SK-N-SH (cell line): ENCODE measurements around the gene KIF19.

Source experiments
- CTCF ChIP-seq: fragments of 200-600 bp; sonication (generic); IDR thresholded peaks from 2 replicates; pipeline ENCODE4 v1.6.1; 2017; ENCODE audit warnings: antibody characterized with exemption, mild to moderate bottlenecking, moderate library complexity
- EP300 ChIP-seq, 2 experiments: IDR thresholded peaks; 2 replicates each; pipeline versions ENCODE4 v1.4.0 to v1.6.1; 2012; ENCODE audit warnings: borderline replicate concordance in 1 of 2, low read depth in 1 of 2, low read length in 1 of 2
- EZH2phosphoT487 ChIP-seq: fragments of 200-600 bp; sonication (generic); IDR thresholded peaks from 2 replicates; pipeline ENCODE4 v1.6.1; 2017; ENCODE audit warnings: low read depth, mixed run types, mild to moderate bottlenecking, antibody characterized with exemption, moderate library complexity, borderline replicate concordance
- GABPA ChIP-seq: IDR thresholded peaks from 2 replicates; pipeline ENCODE4 v1.4.0; 2012; ENCODE audit warnings: low read depth, mild to moderate bottlenecking
- JUND ChIP-seq: IDR thresholded peaks from 2 replicates; pipeline ENCODE4 v1.4.0; 2012
- POLR2AphosphoS5 ChIP-seq: IDR thresholded peaks from 2 replicates; pipeline ENCODE4 v1.6.1; 2012; ENCODE audit warnings: low read depth, low read length
- RAD21 ChIP-seq: IDR thresholded peaks from 2 replicates; pipeline ENCODE4 v1.6.1; 2012; ENCODE audit warnings: mild to moderate bottlenecking, low read length
- RCOR1 ChIP-seq: fragments of 150-350 bp; IDR thresholded peaks from 2 replicates; pipeline ENCODE4 v1.6.1; 2017; ENCODE audit warnings: antibody characterized with exemption, low read length
- TAF1 ChIP-seq: IDR thresholded peaks from 2 replicates; pipeline ENCODE4 v1.6.1; 2012; ENCODE audit warnings: low read depth, mild to moderate bottlenecking, low read length, moderate library complexity, borderline replicate concordance
- TEAD4 ChIP-seq: IDR thresholded peaks from 2 replicates; pipeline ENCODE4 v1.4.0; 2012; ENCODE audit warnings: mild to moderate bottlenecking, borderline replicate concordance; ENCODE audit not compliant: insufficient read depth
- USF1 ChIP-seq: IDR thresholded peaks from 2 replicates; pipeline ENCODE4 v1.4.0; 2012; ENCODE audit warnings: low read depth, borderline replicate concordance
- ZBTB33 ChIP-seq: IDR thresholded peaks from 2 replicates; pipeline ENCODE4 v1.4.0; 2012; ENCODE audit warnings: low read depth, borderline replicate concordance

- no peak for TF ChIP-seq EP300 (IDR thresholded peaks at IDR 0.05; ENCODE audit: borderline replicate concordance in 1 of 2, low read depth in 1 of 2, low read length in 1 of 2)
- TF ChIP-seq JUND = no peak
- no peak for TF ChIP-seq ZBTB33
- TF ChIP-seq TAF1 = no peak
- no peak for TF ChIP-seq RAD21
- TF ChIP-seq EZH2phosphoT487 = no peak
- TF ChIP-seq CTCF = no peak
- TF ChIP-seq TEAD4 = no peak
- TF ChIP-seq GABPA = no peak
- TF ChIP-seq POLR2AphosphoS5 = no peak
- no peak for TF ChIP-seq RCOR1
- TF ChIP-seq USF1 = no peak
Observed at GRCh38 chr17:74288785-74289184, 37.2 kb upstream of the KIF19 start.
